ENCODE data around the gene TMPRSS13. TPM values are rescaled to one million over a fixed set of nuclear protein-coding genes. Genes with fewer than 3 reads are reported as not detected.

TMPRSS13 gene
- polyA plus RNA-seq, 3 donors, result 0.17 to 2.4 (median 0.37) TPM

DNA sequence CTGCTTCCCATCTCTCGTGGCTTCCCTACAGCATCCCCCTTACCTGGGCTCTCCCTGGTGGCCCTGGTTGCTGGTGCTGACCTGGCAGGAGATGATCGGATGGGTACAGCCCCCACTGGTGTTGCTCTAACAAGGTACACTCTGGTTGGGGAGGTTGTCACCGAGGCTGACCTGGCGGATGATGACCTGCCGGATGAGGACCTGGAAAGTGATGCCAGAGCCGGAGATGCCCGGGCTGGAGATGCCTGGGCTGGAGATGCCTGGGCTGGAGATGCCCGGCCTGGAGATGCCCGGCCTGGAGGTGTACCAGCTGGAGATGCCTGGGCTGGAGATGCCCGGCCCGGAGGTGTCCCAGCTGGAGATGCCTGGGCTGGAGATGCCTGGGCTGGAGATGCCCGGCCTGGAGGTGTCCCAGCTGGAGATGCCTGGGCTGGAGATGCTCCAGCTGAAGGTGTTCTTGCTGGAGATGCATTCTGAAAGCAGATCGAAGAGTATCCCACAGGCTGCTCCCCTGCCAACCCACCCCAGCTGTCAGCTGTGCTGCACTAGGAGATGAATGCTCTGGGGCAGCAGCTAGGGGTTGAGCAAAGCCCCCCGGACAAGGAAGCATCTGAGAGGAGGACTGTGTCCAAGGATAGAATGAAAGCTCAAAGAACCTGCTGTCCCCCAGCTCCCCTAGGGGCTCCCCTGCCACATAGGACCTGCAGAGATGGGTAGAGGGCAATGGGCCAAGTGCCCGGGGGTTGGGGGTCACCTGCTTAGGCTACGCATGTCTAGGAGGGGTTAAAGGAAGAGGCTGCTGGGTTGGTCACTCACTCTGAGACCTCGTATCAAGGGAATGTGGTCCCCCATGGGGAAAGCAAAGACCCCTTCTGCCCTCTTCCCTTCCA lies 10.6 kb downstream of the TMPRSS13 start:
- Histone ChIP-seq H3K27ac (ENCODE audit: low read depth in 1 of 2, low read length in 2 of 2) (no peak overlapping the region), H3K4me2 (replicated peaks; ENCODE audit: extremely low read depth, low read length, poor library complexity, severe bottlenecking) (no peak overlapping the region), H3K79me2 (ENCODE audit: insufficient read depth, low read length) (no peaks in the 10 kb centered on the region), H4K20me1 (ENCODE audit: insufficient read depth, low read length) (no peaks in the 10 kb centered on the region), H3K27me3 (ENCODE audit: control insufficient read depth in 2 of 2, insufficient read depth in 2 of 2, low read length in 2 of 2) (no peaks in the 10 kb centered on the region), H2AFZ (ENCODE audit: insufficient read depth, low read depth, low read length, poor library complexity, severe bottlenecking) (no peak overlapping the region), H3K4me3 (replicated peaks in 1 of 3; ENCODE audit: low read depth in 2 of 3, low read length in 3 of 3) (no peak overlapping the region), H3K9me3 (replicated peaks in 1 of 2; ENCODE audit: control insufficient read depth in 1 of 2, insufficient read depth in 1 of 2, low read length in 2 of 2) (no peaks in the 10 kb centered on the region), H3K4me1 (ENCODE audit: control insufficient read depth in 1 of 2, insufficient read depth in 2 of 2, low read length in 2 of 2) (peaks cover 3 to 9% of the 10 kb centered on the region in 2 donors), H3K9ac (ENCODE audit: insufficient read depth, low read length, poor library complexity, severe bottlenecking) (no peak overlapping the region), H3K36me3 (replicated peaks in 1 of 2; ENCODE audit: control insufficient read depth in 1 of 2, insufficient read depth in 2 of 2, low read length in 2 of 2) (no peaks in the 10 kb centered on the region)
- peaks cover 3 to 5% (median 3%) of the 10 kb centered on the region in 3 donors for H3K27me3 Mint-ChIP-seq (ENCODE audit: low read depth in 3 of 3)
- intact Hi-C loops (cut with micrococcal nuclease), result no loop called here
- no peak overlapping the region for H3K27ac Mint-ChIP-seq
- peaks cover 15% of the 10 kb centered on the region for H3K4me1 Mint-ChIP-seq
- no peaks in the 10 kb centered on the region for H3K9me3 Mint-ChIP-seq
- H3K4me3 Mint-ChIP-seq, result no peak overlapping the region
- no peaks in the 10 kb centered on the region for H3K36me3 Mint-ChIP-seq
- WGBS (ENCODE audit: insufficient coverage), result 96% methylated on average over 12 of the region's 17 CpGs
- TF ChIP-seq, protein P1, sequence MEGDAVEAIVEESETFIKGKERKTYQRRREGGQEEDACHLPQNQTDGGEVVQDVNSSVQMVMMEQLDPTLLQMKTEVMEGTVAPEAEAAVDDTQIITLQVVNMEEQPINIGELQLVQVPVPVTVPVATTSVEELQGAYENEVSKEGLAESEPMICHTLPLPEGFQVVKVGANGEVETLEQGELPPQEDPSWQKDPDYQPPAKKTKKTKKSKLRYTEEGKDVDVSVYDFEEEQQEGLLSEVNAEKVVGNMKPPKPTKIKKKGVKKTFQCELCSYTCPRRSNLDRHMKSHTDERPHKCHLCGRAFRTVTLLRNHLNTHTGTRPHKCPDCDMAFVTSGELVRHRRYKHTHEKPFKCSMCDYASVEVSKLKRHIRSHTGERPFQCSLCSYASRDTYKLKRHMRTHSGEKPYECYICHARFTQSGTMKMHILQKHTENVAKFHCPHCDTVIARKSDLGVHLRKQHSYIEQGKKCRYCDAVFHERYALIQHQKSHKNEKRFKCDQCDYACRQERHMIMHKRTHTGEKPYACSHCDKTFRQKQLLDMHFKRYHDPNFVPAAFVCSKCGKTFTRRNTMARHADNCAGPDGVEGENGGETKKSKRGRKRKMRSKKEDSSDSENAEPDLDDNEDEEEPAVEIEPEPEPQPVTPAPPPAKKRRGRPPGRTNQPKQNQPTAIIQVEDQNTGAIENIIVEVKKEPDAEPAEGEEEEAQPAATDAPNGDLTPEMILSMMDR (IDR thresholded peaks at IDR 0.05), result no peak
- DNase-seq, result no peak

DNA sequence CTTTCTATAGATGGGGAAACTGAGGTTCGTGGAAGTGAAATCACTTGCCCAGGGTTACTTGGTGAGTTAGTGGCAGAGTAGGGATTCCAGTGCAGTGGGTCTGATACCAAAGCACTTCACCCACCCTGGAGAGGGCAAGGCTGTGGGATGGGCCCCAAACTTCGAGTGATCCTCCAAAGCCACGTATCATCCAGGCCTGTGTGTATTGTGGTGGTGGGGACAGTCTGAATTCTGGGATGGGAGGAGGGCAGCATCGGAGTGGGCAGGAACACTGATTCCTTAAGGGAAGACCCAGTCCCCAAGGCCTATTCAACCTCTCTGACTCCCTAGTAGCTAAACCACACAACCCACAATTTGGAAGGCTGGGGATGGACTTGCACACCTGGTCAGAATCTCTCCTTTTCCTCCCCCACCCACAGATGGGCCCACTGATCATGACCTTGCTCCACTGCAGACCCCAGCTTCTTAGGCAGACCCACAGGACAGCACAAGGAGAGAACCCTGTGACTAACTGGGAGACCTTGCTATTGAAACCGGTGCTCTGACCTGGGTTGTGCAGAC lies 11.5 kb downstream of the TMPRSS13 start:
- intact Hi-C loops (cut with micrococcal nuclease), result no loop called here
- DNase-seq, result no peak

More for the DNA sequence above, 11.5 kb downstream of the TMPRSS13 start:
- H3K9me3 ChIP-seq (replicated peaks in 1 of 2; ENCODE audit: control insufficient read depth in 1 of 2, insufficient read depth in 1 of 2, low read length in 2 of 2), result no peaks in the 10 kb centered on the region
- Mint-ChIP-seq H3K4me1 (peaks cover 15% of the 10 kb centered on the region), H3K9me3 (no peaks in the 10 kb centered on the region), H3K36me3 (no peaks in the 10 kb centered on the region), H3K27ac (peak overlapping the region in 1 of 7 donors; percentile 63), H3K27me3 (ENCODE audit: low read depth in 3 of 3) (peaks cover 3 to 9% (median 3%) of the 10 kb centered on the region in 3 donors), H3K4me3 (no peak overlapping the region)
- WGBS (ENCODE audit: insufficient coverage), result 100% methylated on average over 2 of the region's 5 CpGs
- H3K4me2 ChIP-seq (replicated peaks; ENCODE audit: extremely low read depth, low read length, poor library complexity, severe bottlenecking), result no peak overlapping the region
- no peak overlapping the region for H3K4me3 ChIP-seq (replicated peaks in 1 of 3; ENCODE audit: low read depth in 2 of 3, low read length in 3 of 3)
- no peaks in the 10 kb centered on the region for H3K27me3 ChIP-seq (ENCODE audit: control insufficient read depth in 2 of 2, insufficient read depth in 2 of 2, low read length in 2 of 2)
- no peaks in the 10 kb centered on the region for H3K79me2 ChIP-seq (ENCODE audit: insufficient read depth, low read length)
- H3K36me3 ChIP-seq (replicated peaks in 1 of 2; ENCODE audit: control insufficient read depth in 1 of 2, insufficient read depth in 2 of 2, low read length in 2 of 2), result no peaks in the 10 kb centered on the region
- H2AFZ ChIP-seq (ENCODE audit: insufficient read depth, low read depth, low read length, poor library complexity, severe bottlenecking), result no peak overlapping the region
- no peaks in the 10 kb centered on the region for H4K20me1 ChIP-seq (ENCODE audit: insufficient read depth, low read length)
- peaks cover 3 to 9% of the 10 kb centered on the region in 2 donors for H3K4me1 ChIP-seq (ENCODE audit: control insufficient read depth in 1 of 2, insufficient read depth in 2 of 2, low read length in 2 of 2)
- TF ChIP-seq, protein P1 (IDR thresholded peaks at IDR 0.05), result no peak
- no peak overlapping the region for H3K27ac ChIP-seq (ENCODE audit: low read depth in 1 of 2, low read length in 2 of 2)
- no peak overlapping the region for H3K9ac ChIP-seq (ENCODE audit: insufficient read depth, low read length, poor library complexity, severe bottlenecking)
